Esophagus squamous epithelium (tissue), 4 donors: ENCODE data around the gene NPIPA5.
"Not testable (repeated sequence)": the region's sequence is repeated elsewhere in the genome, so short reads cannot be mapped to it uniquely, and the experiment has no call there.

Experiments
- CTCF ChIP-seq, 6 experiments: fragments of 450-650 bp in 4 of 6; fragments of 200-600 bp in 2 of 6; sonication (generic) in 2 of 6; IDR thresholded peaks; one replicate each; pipeline ENCODE4 v1.5.1; 2016 to 2019; ENCODE audit warnings: antibody characterized with exemption in 6 of 6, mild to moderate bottlenecking in 4 of 6, moderate library complexity in 4 of 6
- POLR2A ChIP-seq, 4 donors: fragments of 450-650 bp; IDR thresholded peaks; one replicate each; pipeline ENCODE4 v1.6.1; 2017; ENCODE audit warnings: antibody characterized with exemption in 4 of 4, mild to moderate bottlenecking in 4 of 4, moderate library complexity in 3 of 4

- TF ChIP-seq CTCF, POLR2A (IDR thresholded peaks at IDR 0.05): not testable (repeated sequence)
Measured at GRCh38 chr16:15321221-15321620, 56.9 kb downstream of the NPIPA5 start.
